ENCODE measurements around the gene RPS25. TPM values are rescaled to one million over a fixed set of nuclear protein-coding genes. Genes with fewer than 3 reads are reported as not detected.

The RPS25 gene
- total RNA-seq, 1 experiment from 2014 or later: 1,450 TPM

- Histone ChIP-seq H3T11ph (ENCODE audit: low read length) (no peak within 1 kb of the TSS), H3K27ac (ENCODE audit: insufficient read length, low read depth, low read length) (peak within 1 kb of the TSS; percentile 41), H3K23ac (ENCODE audit: insufficient read length, low read depth, low read length) (no peak within 1 kb of the TSS), H3K14ac (ENCODE audit: insufficient read depth, low read length) (peak within 1 kb of the TSS; percentile 42), H2BK15ac (ENCODE audit: low read depth, low read length) (no peak within 1 kb of the TSS), H3K4me1 (ENCODE audit: insufficient read depth, low read length) (no peaks in the 10 kb centered on the region), H3K27me3 (ENCODE audit: insufficient read depth, low read length) (no peaks in the 10 kb centered on the region), H3K4me2 (ENCODE audit: insufficient read depth, insufficient read length, low read length) (peak within 1 kb of the TSS; percentile 68), H4K5ac (ENCODE audit: insufficient read length, low read depth, low read length) (peak within 1 kb of the TSS; percentile 40), H4K8ac (replicated peaks; ENCODE audit: insufficient read length, low read depth, low read length) (no peak within 1 kb of the TSS), H3K18ac (ENCODE audit: insufficient read length, low read depth, low read length) (peak within 1 kb of the TSS; percentile 23), H4K20me1 (ENCODE audit: control insufficient read depth, insufficient read depth, insufficient read length) (no peaks in the 10 kb centered on the region), H3K79me2 (ENCODE audit: insufficient read depth, low read length) (no peaks in the 10 kb centered on the region; the same call in 1 of the 2 replicates), H2AK5ac (ENCODE audit: insufficient read length, low read length) (no peak within 1 kb of the TSS), H4K91ac (ENCODE audit: insufficient read length, low read depth, low read length) (no peak within 1 kb of the TSS), H2AFZ (ENCODE audit: low read length) (no peak within 1 kb of the TSS), H3K4ac (ENCODE audit: low read depth, low read length) (no peak within 1 kb of the TSS), H3K56ac (ENCODE audit: insufficient read length, low read depth, low read length) (no peak within 1 kb of the TSS), H3K79me1 (ENCODE audit: insufficient read depth, low read depth, low read length, poor library complexity, severe bottlenecking) (no peaks in the 10 kb centered on the region), H2BK20ac (ENCODE audit: low read depth, low read length, poor library complexity, severe bottlenecking) (no peak within 1 kb of the TSS), H2BK12ac (ENCODE audit: insufficient read length, low read depth, low read length) (no peak within 1 kb of the TSS), H3K9ac (ENCODE audit: extremely low read depth, insufficient read length, low read length) (peak within 1 kb of the TSS; percentile 81), H2BK120ac (ENCODE audit: low read depth, low read length, poor library complexity, severe bottlenecking) (no peak within 1 kb of the TSS), H3K23me2 (ENCODE audit: insufficient read length, low read depth, low read length, poor library complexity, severe bottlenecking) (peaks cover 11% of the 10 kb centered on the region), H2BK5ac (ENCODE audit: insufficient read length, low read length) (no peak within 1 kb of the TSS), H3K9me3 (ENCODE audit: control insufficient read depth, low read depth, low read length) (no peaks in the 10 kb centered on the region)
- no peak for TF ChIP-seq CTCF (conservative IDR thresholded peaks at IDR 0.05)
- H3K9me3 Mint-ChIP-seq: peaks cover 3 to 6% of the 10 kb centered on the region in 2 experiments; a peak in 3 of 5 replicates
- WGBS (ENCODE audit: extremely low coverage, insufficient read length, low lambda C conversion rate): no CpG with 5 or more reads among the region's 54 CpGs
- H3K4me3 Mint-ChIP-seq: peak within 1 kb of the TSS; percentile 95 to 99
- peak; percentile 96 for DNase-seq
- H3K27ac Mint-ChIP-seq: peak within 1 kb of the TSS; percentile 87 to 98 (median 98)
- H3K27me3 Mint-ChIP-seq (ENCODE audit: low read depth): no peaks in the 10 kb centered on the region
- H3K4me1 Mint-ChIP-seq: peaks cover 17 to 18% of the 10 kb centered on the region in 2 experiments
- peaks cover 29 to 71% (median 54%) of the 10 kb centered on the region in 3 experiments for H3K36me3 Mint-ChIP-seq (ENCODE audit: insufficient read depth in 1 of 3, low read depth in 3 of 3)
These were observed 20.3 kb downstream of the RPS25 start, which contains the start of gene CENATAC for GRCh38 chr11:118997627-118998387. Gene CENATAC, plus strand, starts transcription at chr11:118998138. Its CDS starts 60 bp downstream, at chr11:118998198.
